BE2C (cell line): ENCODE measurements around the gene NCDN.

Experiments
- DNase-seq: peaks from one replicate; pipeline ENCODE4 v3.0.0-alpha.2; 2020
- H3K27me3 ChIP-seq: fragments of 250-450 bp; sonication (Bioruptor Pico); 2 replicates; pipeline ENCODE4 v1.5.1; 2020; ENCODE audit warnings: mild to moderate bottlenecking
- H3K36me3 ChIP-seq: fragments of 250-450 bp; sonication (Bioruptor Pico); 2 replicates; pipeline ENCODE4 v1.5.1; 2020; ENCODE audit warnings: mild to moderate bottlenecking
- H3K4me1 ChIP-seq: fragments of 250-450 bp; sonication (Bioruptor Pico); 2 replicates; pipeline ENCODE4 v1.5.1; 2020
- H3K4me3 ChIP-seq: 2 replicates; pipeline ENCODE4 v1.5.1; 2011; ENCODE audit warnings: low read depth, low read length
- H3K9me3 ChIP-seq: fragments of 250-450 bp; sonication (Bioruptor Pico); 2 replicates; pipeline ENCODE4 v1.5.1; 2020
- CTCF ChIP-seq: IDR thresholded peaks from 2 replicates; pipeline ENCODE4 v1.5.1; 2012; ENCODE audit warnings: mild to moderate bottlenecking, low read depth, low read length

The NCDN gene

GRCh38 chr1:35519432-35519831, 38.2 kb upstream of the NCDN start:
- DNase-seq = no peak
- no peaks in the 10 kb centered on the region for H3K36me3 ChIP-seq
- H3K4me3 ChIP-seq = no peak overlapping the region
- no peaks in the 10 kb centered on the region for H3K4me1 ChIP-seq
- no peaks in the 10 kb centered on the region for H3K27me3 ChIP-seq
- H3K9me3 ChIP-seq = no peaks in the 10 kb centered on the region
- no peak for TF ChIP-seq CTCF

DNA sequence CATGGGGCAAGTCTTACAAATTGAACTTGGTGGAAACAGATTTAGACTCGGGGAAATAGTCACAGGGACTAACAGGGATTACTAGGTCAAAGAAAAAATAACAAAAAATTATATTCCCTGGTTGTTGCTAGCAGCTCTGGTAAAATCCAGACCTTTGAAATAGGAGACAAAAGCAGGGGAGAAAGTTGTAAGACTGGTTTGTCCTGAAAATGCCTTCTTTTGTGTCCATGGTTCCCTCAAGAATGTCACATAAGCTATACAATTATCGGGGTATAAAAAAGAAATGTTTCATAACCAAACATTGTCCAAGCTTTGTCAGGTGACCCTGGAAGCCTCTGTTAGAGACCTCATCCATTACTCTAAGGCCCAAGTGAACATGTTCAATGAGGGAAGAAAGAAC, 33.5 kb upstream of the NCDN start:
- H3K36me3 ChIP-seq = no peaks in the 10 kb centered on the region
- no peak for TF ChIP-seq CTCF
- DNase-seq = no peak
- no peaks in the 10 kb centered on the region for H3K9me3 ChIP-seq
- H3K4me1 ChIP-seq = no peaks in the 10 kb centered on the region
- no peaks in the 10 kb centered on the region for H3K27me3 ChIP-seq
- H3K4me3 ChIP-seq = no peak overlapping the region

DNA sequence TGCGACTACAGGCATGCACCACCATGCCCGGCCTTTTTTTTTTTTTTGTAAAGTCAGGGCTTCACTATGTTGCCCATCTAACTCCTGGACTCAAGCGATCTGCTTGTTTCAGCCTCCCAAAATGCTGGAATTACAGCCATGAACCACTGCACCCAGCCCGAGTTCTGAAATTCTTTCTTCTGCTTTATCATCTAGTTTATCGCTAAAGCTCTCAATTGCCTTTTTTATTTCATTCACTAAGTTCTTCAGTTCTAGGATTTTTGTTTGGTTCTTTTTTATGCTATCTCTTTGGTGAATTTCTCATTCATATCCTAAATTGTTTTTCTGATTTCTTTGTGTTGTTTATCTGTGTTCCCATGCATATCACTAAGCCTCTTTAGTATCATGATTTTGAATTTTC, 27.4 kb upstream of the NCDN start:
- H3K4me3 ChIP-seq = no peak overlapping the region
- no peaks in the 10 kb centered on the region for H3K9me3 ChIP-seq
- no peaks in the 10 kb centered on the region for H3K36me3 ChIP-seq
- DNase-seq = no peak
- H3K4me1 ChIP-seq = no peaks in the 10 kb centered on the region
- no peak for TF ChIP-seq CTCF
- H3K27me3 ChIP-seq = no peaks in the 10 kb centered on the region

DNA sequence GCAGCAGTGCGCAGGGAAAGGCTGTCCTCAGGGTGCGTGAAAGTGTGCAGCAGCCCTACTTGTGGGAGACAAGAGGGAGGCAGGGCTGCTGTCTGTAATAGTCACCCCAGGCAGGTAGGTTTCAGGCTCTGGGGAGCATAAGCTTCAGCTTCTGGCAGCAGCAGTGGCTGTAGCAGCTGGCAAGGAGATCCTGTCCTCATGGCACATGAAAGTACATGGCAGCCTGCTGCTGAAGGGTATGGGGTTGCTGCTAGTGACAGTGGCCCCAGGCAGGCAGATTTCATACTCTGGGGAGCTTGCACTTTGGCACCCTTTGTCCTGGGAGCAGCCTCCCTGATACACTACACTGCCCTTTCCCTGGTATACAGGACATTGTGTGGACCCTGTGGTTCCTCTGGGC, 26.7 kb upstream of the NCDN start:
- H3K36me3 ChIP-seq = no peaks in the 10 kb centered on the region
- H3K4me1 ChIP-seq = no peaks in the 10 kb centered on the region
- no peak for TF ChIP-seq CTCF
- H3K27me3 ChIP-seq = no peaks in the 10 kb centered on the region
- no peaks in the 10 kb centered on the region for H3K9me3 ChIP-seq
- H3K4me3 ChIP-seq = no peak overlapping the region
- no peak for DNase-seq

DNA sequence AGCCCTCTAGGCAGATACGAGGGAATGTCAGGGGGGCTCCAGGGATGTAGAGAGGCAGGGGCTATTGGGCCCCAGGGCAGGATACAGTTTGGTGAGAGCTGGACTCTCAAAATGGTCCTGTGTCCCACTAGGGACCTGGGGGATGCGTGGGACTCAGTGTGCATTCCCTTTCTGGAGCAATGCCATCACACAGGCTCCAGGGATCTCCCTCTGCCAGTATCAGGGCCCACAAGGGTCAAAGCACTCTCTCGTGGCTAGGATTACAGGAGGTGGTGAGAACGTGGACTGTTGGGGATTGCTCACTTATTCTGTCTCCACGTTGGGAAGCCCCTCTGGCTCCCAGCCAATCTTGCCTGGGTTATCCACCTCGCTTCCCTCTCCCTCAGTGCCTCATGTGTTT, 26.2 kb upstream of the NCDN start:
- Histone ChIP-seq H3K36me3 (no peaks in the 10 kb centered on the region), H3K9me3 (no peaks in the 10 kb centered on the region), H3K4me3 (no peak overlapping the region), H3K4me1 (no peaks in the 10 kb centered on the region), H3K27me3 (no peaks in the 10 kb centered on the region)
- no peak for TF ChIP-seq CTCF
- no peak for DNase-seq

DNA sequence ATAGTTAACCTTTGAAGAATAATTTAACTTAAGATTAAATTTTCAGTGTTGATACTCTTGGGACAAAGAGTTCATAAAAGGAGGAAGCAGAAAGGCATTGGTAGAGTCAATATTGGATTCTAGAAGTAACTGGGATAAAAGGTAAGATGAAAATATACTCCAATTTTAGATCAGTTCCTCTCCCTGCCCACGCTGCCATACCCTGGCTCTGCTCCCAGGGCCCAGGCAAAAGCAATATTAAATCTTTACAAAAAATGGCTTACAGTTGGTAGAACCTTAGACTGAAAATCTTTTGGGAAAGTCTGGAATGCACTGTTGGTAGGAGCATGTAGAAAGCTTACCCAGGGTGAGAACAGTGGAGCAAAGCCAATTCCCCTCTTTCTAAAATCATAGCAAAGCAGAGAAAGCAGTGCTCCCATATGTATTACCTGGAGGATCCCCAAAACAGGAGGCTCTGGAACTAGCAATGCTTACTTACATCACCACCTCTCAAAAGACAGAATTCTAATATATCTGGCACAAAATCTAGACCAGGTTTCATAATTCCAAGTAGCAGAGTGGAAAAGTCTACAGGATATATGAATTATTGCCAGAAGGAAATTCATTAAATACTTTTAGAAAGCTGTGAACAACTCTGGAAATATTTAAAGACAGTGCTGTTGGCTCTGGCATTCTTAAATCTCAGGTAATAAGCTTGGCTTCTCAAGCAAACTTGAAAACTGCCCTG, 24.9 kb upstream of the NCDN start:
- DNase-seq = no peak
- Histone ChIP-seq H3K9me3 (no peaks in the 10 kb centered on the region), H3K27me3 (no peaks in the 10 kb centered on the region), H3K36me3 (no peaks in the 10 kb centered on the region), H3K4me1 (no peaks in the 10 kb centered on the region), H3K4me3 (no peak overlapping the region)
- no peak for TF ChIP-seq CTCF
